Measurements from ENCODE around the gene MAP1LC3B2. TPM values are rescaled to one million over a fixed set of nuclear protein-coding genes. Genes with fewer than 3 reads are reported as not detected.

Gene MAP1LC3B2
- total RNA-seq, 1 experiment from 2014 or later = 1.9 TPM

- in situ Hi-C loops (cut with HindIII; ENCODE audit: low pct_unique_long_range_greater_than_20kb, low sequenced_read_pairs) (no loop called here), intact Hi-C loops (cut with micrococcal nuclease; ENCODE audit: unreplicated experiment) (no loop called here)
- DNase-seq (ENCODE audit: low read depth, low spot score) (no peak), ATAC-seq (no peak)
- POLR2A ChIA-PET = interaction anchor here (0.6 kb wide), 1 partner anchor 572 kb away, joined by 3 read pairs; no protein-coding TSS in a partner anchor
- TF ChIP-seq CTCF (IDR thresholded peaks at IDR 0.05) (no peak), TCF7L2 (IDR thresholded peaks at IDR 0.05; ENCODE audit: low read depth, low read length) (no peak), POLR2AphosphoS5 (IDR thresholded peaks at IDR 0.05; ENCODE audit: low read depth, low read length) (no peak), SIN3A (IDR thresholded peaks at IDR 0.05; ENCODE audit: borderline replicate concordance, insufficient read depth, low read depth, low read length) (no peak)
- H3K9me3 ChIP-seq (ENCODE audit: control insufficient read depth, insufficient read depth, low read depth, low read length) = no peaks in the 10 kb centered on the region
- H3K4me3 ChIP-seq (ENCODE audit: low read depth in 2 of 2, low read length in 2 of 2) = no peak overlapping the region
- no peaks in the 10 kb centered on the region for H3K27me3 ChIP-seq (ENCODE audit: control insufficient read depth, insufficient read depth, low read length)
- CTCF ChIA-PET = no interaction called here
- BruUV-seq (replicated peaks) = no TSS peak
- no peaks in the 10 kb centered on the region for H3K4me1 ChIP-seq (ENCODE audit: control insufficient read depth, insufficient read depth, low read length)
- no peak overlapping the region for H3K27ac ChIP-seq (ENCODE audit: low read length)
- no peaks in the 10 kb centered on the region for H3K36me3 ChIP-seq (ENCODE audit: control insufficient read depth, insufficient read depth, low read length)
Measured at GRCh38 chr12:116552773-116553373, 6.3 kb upstream of the MAP1LC3B2 start.

GRCh38 chr12:116556356-116556952, 2.7 kb upstream of the MAP1LC3B2 start:
- ChIA-PET CTCF (no interaction called here), POLR2A (no interaction called here)
- H3K27me3 ChIP-seq (ENCODE audit: control insufficient read depth, insufficient read depth, low read length) = no peaks in the 10 kb centered on the region
- DNase-seq (ENCODE audit: low read depth, low spot score) (no peak), ATAC-seq (no peak)
- intact Hi-C loops (cut with micrococcal nuclease; ENCODE audit: unreplicated experiment) (no loop called here), in situ Hi-C loops (cut with HindIII; ENCODE audit: low pct_unique_long_range_greater_than_20kb, low sequenced_read_pairs) (no loop called here)
- peaks cover 9% of the 10 kb centered on the region; the same call in 1 of the 2 replicates for H3K4me1 ChIP-seq (ENCODE audit: control insufficient read depth, insufficient read depth, low read length)
- no peak for TF ChIP-seq POLR2AphosphoS5 (IDR thresholded peaks at IDR 0.05; ENCODE audit: low read depth, low read length)
- TF ChIP-seq REST (IDR thresholded peaks at IDR 0.05; ENCODE audit: insufficient read depth in 1 of 2, low read depth in 2 of 2, low read length in 1 of 2) = no peak
- TF ChIP-seq SIN3A (IDR thresholded peaks at IDR 0.05; ENCODE audit: borderline replicate concordance, insufficient read depth, low read depth, low read length) = no peak
- TF ChIP-seq TCF7L2 (IDR thresholded peaks at IDR 0.05; ENCODE audit: low read depth, low read length) = no peak
- TF ChIP-seq CTCF (IDR thresholded peaks at IDR 0.05) = no peak
- no peaks in the 10 kb centered on the region for H3K36me3 ChIP-seq (ENCODE audit: control insufficient read depth, insufficient read depth, low read length)
- no peak overlapping the region for H3K27ac ChIP-seq (ENCODE audit: low read length)
- no peaks in the 10 kb centered on the region for H3K9me3 ChIP-seq (ENCODE audit: control insufficient read depth, insufficient read depth, low read depth, low read length)
- no peak overlapping the region for H3K4me3 ChIP-seq (ENCODE audit: low read depth in 2 of 2, low read length in 2 of 2)
- BruUV-seq (replicated peaks) = no TSS peak
